Type B pancreatic cell (in vitro differentiated cells): Measurements from ENCODE around the gene METTL24. TPM values are rescaled to one million over a fixed set of nuclear protein-coding genes. Genes with fewer than 3 reads are reported as not detected.

Experiments used
- DNase-seq: peaks from one replicate; pipeline ENCODE4 v3.0.0; 2021; ENCODE audit warnings: mixed read lengths; ENCODE audit not compliant: unreplicated experiment; ENCODE audit errors: extremely low spot score
- H3K27ac Mint-ChIP-seq: 2 replicates; pipeline ENCODE4 v1.8.0; 2021; ENCODE audit warnings: mild to moderate bottlenecking, mixed read lengths
- H3K27me3 Mint-ChIP-seq: 2 replicates; pipeline ENCODE4 v1.8.0; 2021; ENCODE audit warnings: mixed read lengths
- H3K36me3 Mint-ChIP-seq: 2 replicates; pipeline ENCODE4 v1.8.0; 2021; ENCODE audit warnings: mixed read lengths
- H3K4me1 Mint-ChIP-seq: one replicate; pipeline ENCODE4 v1.8.0; 2021; ENCODE audit warnings: mixed read lengths; ENCODE audit not compliant: unreplicated experiment
- H3K4me3 Mint-ChIP-seq: 2 replicates; pipeline ENCODE4 v1.8.0; 2021; ENCODE audit warnings: mild to moderate bottlenecking, mixed read lengths
- H3K9me3 Mint-ChIP-seq: 2 replicates; pipeline ENCODE4 v1.8.0; 2021; ENCODE audit warnings: mixed read lengths
- total RNA-seq: library from RNA; stranded (reverse); gene quantifications from 2 replicates; pipeline ENCODE4 v1.2.1, GENCODE V29; 2021; ENCODE audit warnings: low replicate concordance
- TF ChIP-seq, protein P1 (sequence below): fragments of 200-600 bp; sonication (generic); conservative IDR thresholded peaks from 2 replicates; pipeline ENCODE4 v1.5.0; 2021; ENCODE audit warnings: antibody characterized with exemption, mild to moderate bottlenecking

Gene METTL24
- total RNA-seq, 1 donor from 2014 or later, result 10.0 TPM

DNA sequence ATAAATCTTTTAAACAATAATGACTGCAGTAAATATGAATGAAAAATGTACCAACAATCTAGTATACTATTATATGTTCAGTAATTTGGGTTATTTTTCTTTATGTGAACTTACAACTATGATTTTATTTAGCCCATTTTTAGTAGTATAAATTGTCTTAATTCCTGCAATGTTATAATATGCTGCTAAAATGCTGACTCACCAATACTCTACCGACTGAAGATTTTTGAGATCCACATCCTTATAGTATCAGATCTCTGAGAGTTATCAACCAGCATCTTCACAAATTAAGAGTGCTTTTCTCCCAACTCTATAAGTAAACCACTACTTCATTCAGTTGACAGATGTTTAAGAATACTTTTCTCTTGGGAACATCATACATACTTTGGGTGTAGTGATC is 161.3 kb downstream of the METTL24 start:
- Mint-ChIP-seq H3K4me1 (peaks cover 12% of the 10 kb centered on the region), H3K27me3 (no peaks in the 10 kb centered on the region), H3K27ac (no peak overlapping the region), H3K9me3 (no peaks in the 10 kb centered on the region), H3K4me3 (no peak overlapping the region), H3K36me3 (peaks cover 9% of the 10 kb centered on the region)
- TF ChIP-seq, protein P1, sequence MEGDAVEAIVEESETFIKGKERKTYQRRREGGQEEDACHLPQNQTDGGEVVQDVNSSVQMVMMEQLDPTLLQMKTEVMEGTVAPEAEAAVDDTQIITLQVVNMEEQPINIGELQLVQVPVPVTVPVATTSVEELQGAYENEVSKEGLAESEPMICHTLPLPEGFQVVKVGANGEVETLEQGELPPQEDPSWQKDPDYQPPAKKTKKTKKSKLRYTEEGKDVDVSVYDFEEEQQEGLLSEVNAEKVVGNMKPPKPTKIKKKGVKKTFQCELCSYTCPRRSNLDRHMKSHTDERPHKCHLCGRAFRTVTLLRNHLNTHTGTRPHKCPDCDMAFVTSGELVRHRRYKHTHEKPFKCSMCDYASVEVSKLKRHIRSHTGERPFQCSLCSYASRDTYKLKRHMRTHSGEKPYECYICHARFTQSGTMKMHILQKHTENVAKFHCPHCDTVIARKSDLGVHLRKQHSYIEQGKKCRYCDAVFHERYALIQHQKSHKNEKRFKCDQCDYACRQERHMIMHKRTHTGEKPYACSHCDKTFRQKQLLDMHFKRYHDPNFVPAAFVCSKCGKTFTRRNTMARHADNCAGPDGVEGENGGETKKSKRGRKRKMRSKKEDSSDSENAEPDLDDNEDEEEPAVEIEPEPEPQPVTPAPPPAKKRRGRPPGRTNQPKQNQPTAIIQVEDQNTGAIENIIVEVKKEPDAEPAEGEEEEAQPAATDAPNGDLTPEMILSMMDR, result no peak
- DNase-seq, result no peak

DNA sequence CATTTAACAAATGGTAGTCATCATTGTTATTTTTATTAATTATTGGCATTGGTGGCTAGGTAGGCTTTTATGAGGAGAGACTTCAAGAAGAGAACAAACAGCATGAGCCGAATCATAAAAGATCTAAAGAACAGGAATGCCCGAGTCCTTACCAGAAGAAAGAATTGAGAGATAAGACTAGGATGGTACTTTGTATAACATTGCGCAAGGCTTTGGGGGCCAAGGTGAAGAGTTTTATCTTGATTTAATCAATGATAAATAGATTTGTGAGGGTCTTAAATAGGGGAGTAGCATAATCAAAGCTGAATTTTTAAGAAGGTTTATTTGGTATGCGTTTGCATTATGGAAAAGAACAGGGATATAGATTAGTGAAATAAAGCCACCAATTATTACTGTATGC is 162.5 kb downstream of the METTL24 start:
- peaks cover 9% of the 10 kb centered on the region for H3K36me3 Mint-ChIP-seq

More for the DNA sequence above, 162.5 kb downstream of the METTL24 start:
- DNase-seq, result no peak
- Mint-ChIP-seq H3K4me3 (no peak overlapping the region), H3K4me1 (peaks cover 6% of the 10 kb centered on the region), H3K27ac (no peak overlapping the region), H3K9me3 (no peaks in the 10 kb centered on the region), H3K27me3 (no peaks in the 10 kb centered on the region)
- TF ChIP-seq, protein P1, result no peak

Other genes with a start within 250 kb of the METTL24 start
- 17.7 and 120 TPM in 2 replicates for gene WASF1, start 178.7 kb downstream of the METTL24 start, total RNA-seq
- 18.6 and 42.8 TPM in 2 replicates for gene CDC40, start 177.9 kb downstream of the METTL24 start, total RNA-seq
- gene DDO, start 57.2 kb upstream of the METTL24 start, total RNA-seq, result not detected in 2 replicates
- gene SLC22A16, start 118.3 kb upstream of the METTL24 start, total RNA-seq, result not detected in 2 replicates